Testis (tissue), 3 donors: ENCODE measurements around the gene DIO3. TPM values are rescaled to one million over a fixed set of nuclear protein-coding genes. Genes with fewer than 3 reads are reported as not detected.
A peak's percentile ranks its signal among the peaks of the same experiment; 100 is the strongest.

Experiments used
- DNase-seq: peaks from one replicate; pipeline ENCODE4 v3.0.0-alpha.2; 2019
- H3K27ac ChIP-seq, 2 donors: fragments of 200-600 bp; sonication (generic); one replicate each; pipeline ENCODE4 v1.5.1; 2019
- H3K27me3 ChIP-seq: fragments of 200-600 bp; sonication (generic); one replicate; pipeline ENCODE4 v1.5.1; 2019
- H3K36me3 ChIP-seq: fragments of 200-600 bp; sonication (generic); one replicate; pipeline ENCODE4 v1.5.1; 2017; ENCODE audit warnings: low read depth; ENCODE audit errors: missing control alignments
- H3K4me1 ChIP-seq: fragments of 200-600 bp; sonication (generic); one replicate; pipeline ENCODE4 v1.5.1; 2019
- H3K4me3 ChIP-seq, 2 donors: fragments of 200-600 bp; sonication (generic); one replicate each; pipeline ENCODE4 v1.5.1; 2017 to 2019
- H3K9me3 ChIP-seq: fragments of 200-600 bp; sonication (generic); one replicate; pipeline ENCODE4 v1.5.1; 2017
- POLR2A ChIP-seq: fragments of 450-650 bp; IDR thresholded peaks from one replicate; pipeline ENCODE4 v1.6.1; 2017; ENCODE audit warnings: antibody characterized with exemption, mild to moderate bottlenecking, moderate library complexity
- WGBS, 2 donors: methylation state at CpG; one replicate each; pipeline ENCODE4 v1.1.5; 2018; 5-methylcytosine and 5-hydroxymethylcytosine counted together
- intact Hi-C: fragments of 100-400 bp; cut with DNase I; formaldehyde crosslinking; loops from one replicate; pipeline ENCODE4 v1.15.1; 2023; ENCODE audit warnings: low total_unique reads
- polyA plus RNA-seq: library from polyadenylated mRNA; stranded (reverse); fragments of 350-450 nt; fragmentation: Illumina TruSeq; extraction: RNeasy Lipid Tissue Mini Kit (QIAGEN cat#74804); gene quantifications from one replicate; pipeline ENCODE4 v1.2.3, GENCODE V29; 2014; ENCODE audit warnings: low read depth, low replicate concordance; ENCODE audit not compliant: insufficient read depth
- total RNA-seq, 2 donors: library from RNA; depleted of rRNA; stranded (reverse); fragments of >200 nt; gene quantifications; one replicate each; pipeline ENCODE4 v1.2.3, GENCODE V29; 2016
- TF ChIP-seq, protein P1 (sequence below), 3 experiments: fragments of 450-650 bp in 2 of 3; fragments of 200-600 bp in 1 of 3; sonication (generic) in 1 of 3; IDR thresholded peaks; one replicate each; pipeline ENCODE4 v1.5.1; 2016 to 2019; ENCODE audit warnings: antibody characterized with exemption in 3 of 3, mild to moderate bottlenecking in 2 of 3, moderate library complexity in 1 of 3

DIO3 gene
- total and polyA plus RNA-seq, 3 donors from 2014 or later = 2.3 to 4.6 (median 2.4) TPM

DNA sequence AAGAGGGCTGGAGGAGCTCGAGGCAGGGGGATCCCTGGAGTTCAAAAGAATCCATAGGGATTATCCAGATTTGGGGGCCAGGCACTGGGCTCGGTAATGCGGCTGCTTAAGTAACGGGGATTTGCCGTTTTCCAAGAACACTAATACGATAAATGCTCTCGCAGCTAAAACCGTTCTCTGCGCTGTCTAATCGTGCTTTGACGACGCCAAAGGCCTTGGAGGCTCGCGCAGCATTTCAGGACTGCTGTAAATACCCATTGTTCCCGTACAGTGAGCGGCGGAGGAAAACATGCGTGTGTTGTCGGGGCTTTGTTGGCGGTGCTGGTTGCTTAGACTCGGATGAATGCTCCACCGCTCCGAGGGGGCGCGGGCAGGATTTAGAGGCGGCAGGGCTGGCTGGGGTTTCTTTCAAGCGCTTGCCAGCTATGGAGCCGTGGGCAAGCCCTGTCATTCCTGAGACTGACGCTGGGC is 26.2 kb downstream of the DIO3 start:
- DNase-seq = no peak
- peaks cover 10% of the 10 kb centered on the region for H3K4me1 ChIP-seq
- H3K9me3 ChIP-seq = no peaks in the 10 kb centered on the region
- H3K27me3 ChIP-seq = no peaks in the 10 kb centered on the region
- intact Hi-C loops = no loop called here
- TF ChIP-seq, protein P1, sequence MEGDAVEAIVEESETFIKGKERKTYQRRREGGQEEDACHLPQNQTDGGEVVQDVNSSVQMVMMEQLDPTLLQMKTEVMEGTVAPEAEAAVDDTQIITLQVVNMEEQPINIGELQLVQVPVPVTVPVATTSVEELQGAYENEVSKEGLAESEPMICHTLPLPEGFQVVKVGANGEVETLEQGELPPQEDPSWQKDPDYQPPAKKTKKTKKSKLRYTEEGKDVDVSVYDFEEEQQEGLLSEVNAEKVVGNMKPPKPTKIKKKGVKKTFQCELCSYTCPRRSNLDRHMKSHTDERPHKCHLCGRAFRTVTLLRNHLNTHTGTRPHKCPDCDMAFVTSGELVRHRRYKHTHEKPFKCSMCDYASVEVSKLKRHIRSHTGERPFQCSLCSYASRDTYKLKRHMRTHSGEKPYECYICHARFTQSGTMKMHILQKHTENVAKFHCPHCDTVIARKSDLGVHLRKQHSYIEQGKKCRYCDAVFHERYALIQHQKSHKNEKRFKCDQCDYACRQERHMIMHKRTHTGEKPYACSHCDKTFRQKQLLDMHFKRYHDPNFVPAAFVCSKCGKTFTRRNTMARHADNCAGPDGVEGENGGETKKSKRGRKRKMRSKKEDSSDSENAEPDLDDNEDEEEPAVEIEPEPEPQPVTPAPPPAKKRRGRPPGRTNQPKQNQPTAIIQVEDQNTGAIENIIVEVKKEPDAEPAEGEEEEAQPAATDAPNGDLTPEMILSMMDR (IDR thresholded peaks at IDR 0.05) = no peak
- TF ChIP-seq POLR2A = no peak
- H3K27ac ChIP-seq = no peak overlapping the region
- WGBS, 2 donors = 70 to 82% methylated on average over 29 of the region's 29 CpGs
- H3K4me3 ChIP-seq = peak overlapping the region in 1 of 2 donors; percentile 17
- H3K36me3 ChIP-seq = no peaks in the 10 kb centered on the region

DNA sequence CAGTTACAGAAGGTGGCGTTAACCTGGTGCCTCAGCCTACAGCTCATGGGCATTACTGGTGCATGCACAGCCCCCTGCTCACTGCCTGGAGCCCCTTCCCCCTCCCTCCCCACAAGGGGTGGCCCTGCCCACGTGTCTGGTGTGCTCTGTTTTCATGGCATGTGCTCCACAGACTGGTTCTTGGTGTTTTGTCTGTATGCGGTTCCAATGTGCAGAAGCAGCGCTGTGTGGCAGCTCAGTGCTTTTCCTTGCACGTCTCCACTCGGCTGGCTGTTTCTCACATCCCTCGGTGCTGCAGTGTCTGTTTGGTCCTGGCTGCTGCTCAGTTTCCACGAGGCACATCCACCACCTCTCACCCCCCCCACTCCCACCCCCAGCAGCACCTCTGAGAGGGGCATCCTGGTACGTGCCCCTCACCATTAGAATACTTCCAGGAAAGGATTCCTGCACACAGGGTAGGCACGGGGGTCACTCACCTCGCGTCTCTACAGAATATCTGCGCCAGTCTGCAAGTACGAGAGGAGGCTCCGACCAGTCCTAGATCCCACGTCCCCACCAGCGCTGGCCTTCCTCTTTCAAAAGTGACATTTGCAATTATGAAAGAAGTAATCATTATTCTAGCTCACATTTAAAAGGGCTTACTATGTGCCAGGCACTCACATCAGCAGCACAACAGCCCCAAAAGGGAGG is 27.1 kb downstream of the DIO3 start:
- Histone ChIP-seq H3K27me3 (no peaks in the 10 kb centered on the region), H3K4me3 (no peak overlapping the region), H3K36me3 (no peaks in the 10 kb centered on the region), H3K9me3 (no peaks in the 10 kb centered on the region), H3K4me1 (peaks cover 10% of the 10 kb centered on the region), H3K27ac (no peak overlapping the region)
- WGBS, 2 donors = 61 to 70% methylated on average over 17 of the region's 17 CpGs
- no peak for TF ChIP-seq POLR2A
- TF ChIP-seq, protein P1 (IDR thresholded peaks at IDR 0.05) = no peak
- DNase-seq = no peak
- intact Hi-C loops = no loop called here

DNA sequence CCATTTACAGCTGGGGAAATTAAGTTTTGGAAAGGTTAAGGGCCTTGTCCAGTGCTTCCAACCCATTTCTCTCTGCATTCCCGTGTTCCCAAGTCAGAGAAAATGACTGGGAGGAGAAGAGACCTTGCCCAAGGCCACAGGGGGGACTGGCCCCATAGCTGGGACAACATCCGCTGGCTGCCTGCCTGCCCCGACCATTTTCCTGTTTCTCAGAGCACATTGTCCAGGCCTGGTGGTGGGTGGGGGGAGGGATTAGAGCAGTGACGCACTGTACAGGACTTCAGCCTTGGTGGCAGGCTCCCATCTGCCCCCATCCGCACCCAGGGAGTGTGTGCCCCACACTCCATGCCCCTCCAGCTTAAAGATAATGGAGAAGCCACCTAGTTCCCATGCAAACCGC is 27.7 kb downstream of the DIO3 start:
- intact Hi-C loops = no loop called here
- Histone ChIP-seq H3K27ac (no peak overlapping the region), H3K4me1 (peaks cover 10% of the 10 kb centered on the region), H3K9me3 (no peaks in the 10 kb centered on the region), H3K27me3 (no peaks in the 10 kb centered on the region), H3K36me3 (no peaks in the 10 kb centered on the region), H3K4me3 (no peak overlapping the region)
- 46% methylated on average over 6 of the region's 6 CpGs for WGBS, 2 donors
- TF ChIP-seq, protein P1 (IDR thresholded peaks at IDR 0.05) = no peak
- TF ChIP-seq POLR2A = no peak
- DNase-seq = peak; percentile 37

DNA sequence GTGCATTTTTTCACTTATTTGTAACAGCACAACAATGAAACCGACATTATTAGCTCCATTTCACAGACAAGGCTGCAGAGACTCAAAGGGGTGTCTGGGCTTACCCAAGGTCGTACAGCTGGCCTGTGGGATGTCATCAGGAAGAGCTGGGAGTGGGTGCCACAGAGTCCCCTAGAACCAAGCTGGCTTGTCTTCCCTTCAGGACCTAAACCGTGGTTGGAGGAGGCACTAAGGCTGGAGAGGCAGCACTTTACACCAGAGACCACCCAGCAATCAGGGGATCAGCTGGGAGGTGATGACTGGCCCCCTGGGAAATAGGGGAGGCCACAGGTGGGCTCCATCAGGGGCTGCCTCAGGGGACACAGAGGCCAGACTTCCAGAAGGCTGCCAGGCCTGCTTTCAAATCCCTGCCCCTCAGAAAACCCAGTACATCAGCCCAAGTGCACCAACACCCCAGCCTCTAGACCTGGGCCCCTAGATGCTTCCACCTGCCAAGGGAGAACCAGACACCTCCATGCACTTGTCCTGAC is 28.3 kb downstream of the DIO3 start:
- H3K36me3 ChIP-seq = no peaks in the 10 kb centered on the region
- H3K27ac ChIP-seq = no peak overlapping the region
- peaks cover 10% of the 10 kb centered on the region for H3K4me1 ChIP-seq
- no peaks in the 10 kb centered on the region for H3K9me3 ChIP-seq
- intact Hi-C loops = no loop called here
- TF ChIP-seq POLR2A = no peak
- TF ChIP-seq, protein P1 (IDR thresholded peaks at IDR 0.05) = no peak
- H3K27me3 ChIP-seq = no peaks in the 10 kb centered on the region
- DNase-seq = no peak
- H3K4me3 ChIP-seq = no peak overlapping the region
- WGBS, 2 donors = 60 to 70% methylated on average over 3 of the region's 3 CpGs

DNA sequence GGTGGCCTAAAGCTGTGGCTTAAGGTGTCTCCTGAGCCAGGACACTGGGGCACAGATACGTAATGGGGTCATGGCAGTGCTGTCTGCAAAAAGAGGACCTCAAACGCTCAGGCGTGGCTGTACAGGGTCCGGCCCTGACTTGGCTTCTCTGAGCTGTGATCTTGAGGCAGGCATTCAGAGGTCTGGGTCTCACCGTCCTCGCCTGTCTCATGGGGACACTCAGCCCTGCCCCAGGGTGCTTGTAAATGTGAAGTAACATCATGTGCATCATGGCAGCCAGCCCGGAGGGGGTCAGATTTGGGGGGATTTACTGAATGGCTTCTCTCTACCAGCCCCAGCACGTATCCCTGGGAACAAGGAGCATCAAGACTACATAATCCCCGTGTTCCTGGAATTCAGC is 28.8 kb downstream of the DIO3 start:
- no peak for TF ChIP-seq POLR2A
- TF ChIP-seq, protein P1 (IDR thresholded peaks at IDR 0.05) = no peak
- intact Hi-C loops = no loop called here
- no peaks in the 10 kb centered on the region for H3K9me3 ChIP-seq
- H3K36me3 ChIP-seq = no peaks in the 10 kb centered on the region
- no peak for DNase-seq
- H3K27me3 ChIP-seq = no peaks in the 10 kb centered on the region
- H3K27ac ChIP-seq = no peak overlapping the region
- no peak overlapping the region for H3K4me3 ChIP-seq
- 82 to 93% methylated on average over 9 of the region's 9 CpGs for whole genome bisulfite sequencing, 2 donors
- H3K4me1 ChIP-seq = peaks cover 10% of the 10 kb centered on the region
